22Rv1 (cell line): Measurements from ENCODE around the gene C16orf87.

Experiments used
- ZFX ChIP-seq: fragments of 450-650 bp; IDR thresholded peaks from 2 replicates; pipeline ENCODE4 v1.6.1; 2017; ENCODE audit warnings: antibody characterized with exemption, borderline replicate concordance
- TF ChIP-seq, protein P1 (sequence below): fragments of 450-650 bp; IDR thresholded peaks from 2 replicates; pipeline ENCODE4 v1.5.1; 2017; ENCODE audit warnings: mild to moderate bottlenecking

GRCh38 chr16:46826631-46827030, 4.3 kb downstream of the C16orf87 start:
- TF ChIP-seq, protein P1, sequence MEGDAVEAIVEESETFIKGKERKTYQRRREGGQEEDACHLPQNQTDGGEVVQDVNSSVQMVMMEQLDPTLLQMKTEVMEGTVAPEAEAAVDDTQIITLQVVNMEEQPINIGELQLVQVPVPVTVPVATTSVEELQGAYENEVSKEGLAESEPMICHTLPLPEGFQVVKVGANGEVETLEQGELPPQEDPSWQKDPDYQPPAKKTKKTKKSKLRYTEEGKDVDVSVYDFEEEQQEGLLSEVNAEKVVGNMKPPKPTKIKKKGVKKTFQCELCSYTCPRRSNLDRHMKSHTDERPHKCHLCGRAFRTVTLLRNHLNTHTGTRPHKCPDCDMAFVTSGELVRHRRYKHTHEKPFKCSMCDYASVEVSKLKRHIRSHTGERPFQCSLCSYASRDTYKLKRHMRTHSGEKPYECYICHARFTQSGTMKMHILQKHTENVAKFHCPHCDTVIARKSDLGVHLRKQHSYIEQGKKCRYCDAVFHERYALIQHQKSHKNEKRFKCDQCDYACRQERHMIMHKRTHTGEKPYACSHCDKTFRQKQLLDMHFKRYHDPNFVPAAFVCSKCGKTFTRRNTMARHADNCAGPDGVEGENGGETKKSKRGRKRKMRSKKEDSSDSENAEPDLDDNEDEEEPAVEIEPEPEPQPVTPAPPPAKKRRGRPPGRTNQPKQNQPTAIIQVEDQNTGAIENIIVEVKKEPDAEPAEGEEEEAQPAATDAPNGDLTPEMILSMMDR: no peak
- TF ChIP-seq ZFX: no peak
